Measurements from ENCODE around the gene TRRAP. TPM values are rescaled to one million over a fixed set of nuclear protein-coding genes. Genes with fewer than 3 reads are reported as not detected.

Gene TRRAP
- total RNA-seq, 4 donors from 2014 or later: 12.1 to 25.6 (median 16.7) TPM

GRCh38 chr7:98976396-98977185 lies 98.3 kb downstream of the TRRAP start:
- Histone ChIP-seq H3K4me1 (no peaks in the 10 kb centered on the region), H3K27ac (no peak overlapping the region), H3K9me3 (no peaks in the 10 kb centered on the region), H3K27me3 (no peaks in the 10 kb centered on the region), H3K36me3 (peaks cover 51 to 100% (median 58%) of the 10 kb centered on the region in 3 donors), H3K4me3 (no peak overlapping the region)
- no peak for DNase-seq
- WGBS, 2 donors: 94 to 97% methylated on average over 24 to 27 of the region's 30 CpGs
- intact Hi-C loops (cut with DNase I): no loop called here
- TF ChIP-seq CTCF (IDR thresholded peaks at IDR 0.05): no peak
- TF ChIP-seq POLR2A (IDR thresholded peaks at IDR 0.05): no peak

GRCh38 chr7:98978672-98979071 lies 100.3 kb downstream of the TRRAP start:
- 85 to 100% methylated on average over 3 to 4 of the region's 9 CpGs for WGBS, 2 donors
- no peaks in the 10 kb centered on the region for H3K9me3 ChIP-seq
- H3K27ac ChIP-seq: no peak overlapping the region
- no peaks in the 10 kb centered on the region for H3K4me1 ChIP-seq
- H3K27me3 ChIP-seq: no peaks in the 10 kb centered on the region
- no peak overlapping the region for H3K4me3 ChIP-seq
- intact Hi-C loops (cut with DNase I): no loop called here
- H3K36me3 ChIP-seq: peaks cover 38 to 100% (median 54%) of the 10 kb centered on the region in 3 donors
- DNase-seq: no peak
- no peak for TF ChIP-seq POLR2A (IDR thresholded peaks at IDR 0.05)
- TF ChIP-seq CTCF (IDR thresholded peaks at IDR 0.05): no peak

- no peak for DNase-seq
- peaks cover 24 to 100% (median 49%) of the 10 kb centered on the region in 3 donors for H3K36me3 ChIP-seq
- no peaks in the 10 kb centered on the region for H3K4me1 ChIP-seq
- intact Hi-C loops (cut with DNase I): no loop called here
- no peaks in the 10 kb centered on the region for H3K27me3 ChIP-seq
- no peak overlapping the region for H3K4me3 ChIP-seq
- no peak for TF ChIP-seq CTCF (IDR thresholded peaks at IDR 0.05)
- 96% methylated on average over 6 to 18 of the region's 23 CpGs for WGBS, 2 donors
- H3K9me3 ChIP-seq: no peaks in the 10 kb centered on the region
- H3K27ac ChIP-seq: no peak overlapping the region
Observed at GRCh38 chr7:98981701-98982100, 103.4 kb downstream of the TRRAP start.

GRCh38 chr7:98982686-98983085 lies 104.4 kb downstream of the TRRAP start:
- Histone ChIP-seq H3K4me3 (no peak overlapping the region), H3K9me3 (no peaks in the 10 kb centered on the region), H3K27me3 (no peaks in the 10 kb centered on the region), H3K36me3 (peaks cover 21 to 100% (median 42%) of the 10 kb centered on the region in 3 donors), H3K4me1 (no peaks in the 10 kb centered on the region), H3K27ac (no peak overlapping the region)
- WGBS, 2 donors: 83 to 88% methylated on average over 8 of the region's 8 CpGs
- intact Hi-C loops (cut with DNase I): no loop called here
- TF ChIP-seq POLR2A (IDR thresholded peaks at IDR 0.05): no peak
- TF ChIP-seq CTCF (IDR thresholded peaks at IDR 0.05): no peak
- DNase-seq: no peak

GRCh38 chr7:98984126-98984525 lies 105.8 kb downstream of the TRRAP start:
- no peaks in the 10 kb centered on the region for H3K9me3 ChIP-seq
- peaks cover 18 to 100% (median 40%) of the 10 kb centered on the region in 3 donors for H3K36me3 ChIP-seq
- H3K27ac ChIP-seq: no peak overlapping the region
- TF ChIP-seq POLR2A (IDR thresholded peaks at IDR 0.05) (no peak), CTCF (IDR thresholded peaks at IDR 0.05) (no peak)
- intact Hi-C loops (cut with DNase I): no loop called here
- H3K4me3 ChIP-seq: no peak overlapping the region
- H3K4me1 ChIP-seq: no peaks in the 10 kb centered on the region
- no peak for DNase-seq
- no peaks in the 10 kb centered on the region for H3K27me3 ChIP-seq
- 74 to 83% methylated on average over 11 of the region's 11 CpGs for WGBS, 2 donors

All from esophagus squamous epithelium (tissue), 5 donors.